T follicular helper cell (primary cell): ENCODE results near the gene DACT2.

Experiments used
- DNase-seq: peaks from one replicate; pipeline ENCODE4 v3.0.0-alpha.2; 2020; ENCODE audit warnings: low read depth

The DACT2 gene

DNA sequence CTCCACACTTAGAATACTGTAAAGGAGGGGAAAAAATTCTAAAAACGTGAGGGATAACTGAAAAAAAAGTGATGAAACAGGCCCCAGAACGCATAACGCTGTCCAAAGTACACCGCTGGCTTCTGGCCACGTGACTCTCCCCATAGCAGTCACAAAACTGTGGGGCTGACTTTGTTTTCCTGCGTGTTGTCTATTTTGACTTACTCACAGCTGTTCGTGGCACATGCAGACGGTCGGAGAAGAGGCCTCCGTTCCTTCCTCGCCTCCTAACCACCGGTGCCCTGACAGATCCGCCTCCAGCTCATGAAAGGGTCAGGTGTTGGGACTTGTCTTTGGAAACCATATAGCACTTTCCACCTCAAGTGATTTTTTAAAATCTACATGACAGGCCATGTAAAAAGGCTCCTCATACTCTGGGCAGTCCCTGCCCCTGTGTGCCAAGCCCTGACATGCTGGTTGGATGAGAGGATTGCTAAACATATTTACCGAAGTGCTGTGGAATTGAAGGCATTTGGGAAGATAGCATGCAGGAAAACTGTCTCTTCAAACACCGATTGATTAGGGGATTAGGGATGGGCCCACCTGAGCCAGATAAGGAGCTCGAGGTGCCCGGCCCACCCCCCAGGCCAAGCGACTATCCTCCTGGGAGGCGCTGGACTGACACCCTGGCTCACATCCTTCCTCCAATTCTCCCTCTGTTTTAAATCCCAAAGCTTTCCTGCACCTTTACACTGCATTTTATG, 54.8 kb downstream of the DACT2 start:
- no peak for DNase-seq

DNA sequence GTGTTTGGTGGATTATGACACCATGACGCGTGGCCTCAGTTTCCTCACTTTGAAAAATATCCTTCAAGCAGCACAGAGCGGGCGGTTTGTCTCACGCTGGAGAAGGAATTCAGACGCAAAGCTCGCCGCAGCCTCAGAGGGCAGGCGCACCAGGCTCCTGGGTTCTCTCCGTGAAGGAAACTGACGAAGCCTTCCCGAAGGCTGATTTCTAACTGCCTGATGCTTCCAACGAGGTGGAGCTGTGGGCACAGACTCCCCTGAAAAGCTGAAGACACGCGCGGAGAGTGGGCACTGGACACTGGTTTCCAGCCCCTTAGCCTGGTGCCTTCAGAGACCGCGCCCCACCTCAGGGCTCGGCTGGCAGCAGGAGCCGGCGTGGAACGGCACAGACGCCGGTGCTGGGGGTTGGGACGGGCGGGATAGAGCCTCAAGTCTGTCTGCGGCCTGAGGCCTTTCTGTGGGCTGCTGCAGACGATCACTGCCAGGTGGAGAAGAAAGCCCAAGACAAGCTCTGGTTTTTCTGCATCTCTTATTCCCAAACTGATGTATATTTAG, 56.1 kb downstream of the DACT2 start:
- no peak for DNase-seq

DNA sequence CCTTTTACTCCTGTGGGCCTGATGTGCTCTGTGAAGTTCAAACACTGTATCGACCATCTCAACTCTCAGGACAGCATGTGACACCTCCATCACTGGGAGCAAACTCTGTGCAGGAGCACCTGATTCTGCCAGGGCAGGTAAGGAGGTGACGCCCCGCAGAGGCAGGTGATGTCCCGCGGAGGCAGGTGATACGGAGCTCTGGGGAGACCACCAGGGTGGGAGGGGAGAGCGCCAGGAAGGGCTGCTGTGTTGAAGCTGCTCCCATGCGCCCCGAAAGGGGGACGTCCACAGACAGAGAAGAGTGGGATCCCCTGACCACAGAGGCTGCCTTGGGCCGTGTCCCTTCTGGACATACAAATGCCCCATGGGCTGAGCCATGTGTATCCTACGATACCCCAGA, 58.3 kb downstream of the DACT2 start:
- no peak for DNase-seq

DNA sequence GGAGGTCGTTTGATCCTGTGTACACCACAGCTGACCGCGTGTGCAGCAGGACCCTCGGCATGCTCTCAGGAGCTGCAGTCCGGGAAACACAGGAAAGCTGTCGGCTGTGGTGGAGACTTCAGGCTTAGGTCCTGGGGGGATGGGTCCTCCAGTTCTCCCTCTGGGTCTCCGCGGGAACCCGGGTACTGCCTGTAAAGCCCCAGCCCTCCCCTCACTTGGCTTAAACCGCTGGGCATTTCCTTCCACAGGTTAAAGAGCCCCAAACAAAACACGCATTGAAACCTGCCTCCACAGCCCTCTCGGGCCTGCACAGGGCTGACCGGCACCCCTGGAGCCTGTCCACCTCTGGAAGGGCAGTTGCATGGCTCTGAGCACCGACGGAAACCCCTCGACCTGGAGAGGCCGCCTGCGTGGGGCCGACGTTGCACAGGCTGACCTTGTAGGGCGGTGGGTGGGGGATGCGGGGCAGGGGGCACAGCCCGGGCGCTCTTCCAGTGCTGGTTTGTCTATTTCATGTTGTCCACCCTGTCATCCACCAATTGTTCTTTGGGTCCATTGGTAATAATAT, 59.1 kb downstream of the DACT2 start:
- no peak for DNase-seq

DNA sequence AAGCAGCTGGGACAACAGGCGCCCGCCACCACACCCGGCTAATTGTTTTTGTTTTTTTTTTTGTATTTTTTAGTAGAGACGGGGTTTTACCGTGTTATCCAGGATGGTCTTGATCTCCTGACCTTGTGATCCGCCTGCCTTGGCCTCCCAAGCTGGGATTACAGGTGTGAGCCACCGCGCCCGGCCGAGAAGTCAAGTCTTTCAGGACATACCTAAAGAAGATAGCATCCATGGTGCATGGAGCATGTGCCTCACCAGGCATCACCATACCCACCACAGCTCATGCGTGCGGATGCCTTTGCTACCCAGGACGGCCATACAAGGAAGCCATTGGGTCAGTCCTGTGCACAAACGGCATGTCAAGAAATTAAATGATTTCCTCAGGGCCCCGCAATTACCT, 60.8 kb downstream of the DACT2 start:
- DNase-seq = no peak

GRCh38 chr6:168256940-168257339, 62.6 kb downstream of the DACT2 start:
- DNase-seq = no peak
